H1 (cell line): ENCODE data around the gene CLIC1. TPM values are rescaled to one million over a fixed set of nuclear protein-coding genes. Genes with fewer than 3 reads are reported as not detected.

Experiments used
- CTCF ChIA-PET: fragments of 300-600 bp; sonication (Branson Sonifier 250); formaldehyde crosslinking; loops from one replicate; lab custom pipeline; 2021; ENCODE audit not compliant: partially characterized antibody; lab: Charles Lee
- POLR2A ChIA-PET: fragments of 300-600 bp; sonication (Branson Sonifier 250); formaldehyde crosslinking; loops from one replicate; lab custom pipeline; 2021; ENCODE audit warnings: inconsistent platforms; ENCODE audit not compliant: partially characterized antibody; lab: Charles Lee
- DNase-seq, 2 experiments: peaks; one replicate each; pipeline versions ENCODE4 v3.0.0 to v3.0.0-alpha.2; 2010 to 2022; ENCODE audit warnings: low spot score in 2 of 2, low read depth in 1 of 2, mixed read lengths in 1 of 2
- FAIRE-seq: peaks from 2 replicates; lab custom pipeline; 2011; peaks lifted over from hg19 to GRCh38; lab: Jason Lieb, UNC
- H2AFZ ChIP-seq: 2 replicates; pipeline ENCODE4 v1.8.1; 2012; ENCODE audit warnings: low read length, inconsistent platforms
- H2AK5ac ChIP-seq: 2 replicates; pipeline ENCODE4 v1.6.1; 2013; ENCODE audit warnings: low read depth, low read length
- H2BK120ac ChIP-seq: replicated peaks from 2 replicates; pipeline ENCODE3; 2013; ENCODE audit warnings: low read depth, low read length, inconsistent platforms
- H2BK12ac ChIP-seq: 2 replicates; pipeline ENCODE4 v1.6.1; 2013; ENCODE audit warnings: low read depth, low read length
- H2BK15ac ChIP-seq: 2 replicates; pipeline ENCODE4 v1.6.1; 2013; ENCODE audit warnings: low read length
- H2BK20ac ChIP-seq: 2 replicates; pipeline ENCODE4 v1.6.1; 2013; ENCODE audit warnings: low read length
- H2BK5ac ChIP-seq: 2 replicates; pipeline ENCODE4 v1.6.1; 2013; ENCODE audit warnings: low read depth, low read length
- H3K14ac ChIP-seq: 2 replicates; pipeline ENCODE4 v1.6.1; 2013; ENCODE audit warnings: inconsistent platforms; ENCODE audit not compliant: insufficient read length
- H3K18ac ChIP-seq: 2 replicates; pipeline ENCODE4 v1.6.1; 2013; ENCODE audit warnings: low read length; ENCODE audit errors: extremely low read depth
- H3K23ac ChIP-seq: 2 replicates; pipeline ENCODE4 v1.6.1; 2013; ENCODE audit warnings: inconsistent platforms; ENCODE audit not compliant: insufficient read length
- H3K23me2 ChIP-seq: 2 replicates; pipeline ENCODE4 v1.6.1; 2013; ENCODE audit warnings: low read depth, low read length
- H3K27ac ChIP-seq: 2 replicates; pipeline ENCODE4 v1.6.1; 2011; ENCODE audit warnings: low read depth, low read length, inconsistent platforms
- H3K27me3 ChIP-seq, 4 experiments: replicated peaks in 1 of 4; 1 replicate in 1 of 4; 2 replicates in 3 of 4; pipeline versions ENCODE4 v1.6.1 to v1.8.1; 2011 to 2013; ENCODE audit warnings: low read length in 3 of 4, mild to moderate bottlenecking in 3 of 4, inconsistent platforms in 2 of 4, mixed read lengths in 2 of 4, moderate library complexity in 1 of 4; ENCODE audit not compliant: control insufficient read depth in 3 of 4, insufficient read depth in 3 of 4; ENCODE audit errors: extremely low read depth in 1 of 4
- H3K36me3 ChIP-seq, 4 experiments: 2 replicates each; pipeline versions ENCODE4 v1.6.1 to v1.8.1; 2011 to 2013; ENCODE audit warnings: mild to moderate bottlenecking in 4 of 4, low read length in 3 of 4, moderate library complexity in 2 of 4, control low read depth in 1 of 4, inconsistent platforms in 1 of 4; ENCODE audit not compliant: insufficient read depth in 4 of 4, control insufficient read depth in 2 of 4
- H3K4ac ChIP-seq: replicated peaks from 2 replicates; pipeline ENCODE3; 2013; ENCODE audit warnings: low read length, low read depth, mixed read lengths, inconsistent platforms; ENCODE audit not compliant: insufficient read length
- H3K4me1 ChIP-seq, 4 experiments: replicated peaks in 1 of 4; 1 replicate in 1 of 4; 2 replicates in 3 of 4; pipeline versions ENCODE4 v1.6.1 to v1.8.1; 2011 to 2013; ENCODE audit warnings: low read length in 3 of 4, inconsistent platforms in 2 of 4, mixed read lengths in 1 of 4; ENCODE audit not compliant: insufficient read depth in 4 of 4, control insufficient read depth in 3 of 4
- H3K4me2 ChIP-seq, 2 experiments: 2 replicates each; pipeline versions ENCODE4 v1.6.1 to v1.8.1; 2011 to 2013; ENCODE audit warnings: low read depth in 2 of 2, low read length in 2 of 2, control low read depth in 1 of 2, inconsistent platforms in 1 of 2, mild to moderate bottlenecking in 1 of 2; ENCODE audit not compliant: insufficient read depth in 1 of 2
- H3K4me3 ChIP-seq, 4 experiments: fragments of 200-600, 300-600 bp in 1 of 4; sonication (generic), shearing (Covaris generic), sonication (Bioruptor Twin) in 1 of 4; 2 replicates each; pipeline versions ENCODE4 v1.5.1 to v1.8.1; 2011 to 2016; ENCODE audit warnings: low read length in 4 of 4, low read depth in 3 of 4, control low read depth in 2 of 4, inconsistent platforms in 2 of 4, mild to moderate bottlenecking in 2 of 4, mixed read lengths in 1 of 4, moderate library complexity in 1 of 4; ENCODE audit not compliant: insufficient read depth in 2 of 4; ENCODE audit errors: extremely low read depth in 1 of 4
- H3K56ac ChIP-seq: replicated peaks from 2 replicates; pipeline ENCODE3; 2013; ENCODE audit warnings: low read depth, mild to moderate bottlenecking, mixed read lengths, low read length, inconsistent platforms; ENCODE audit not compliant: insufficient read length
- H3K79me1 ChIP-seq: 2 replicates; pipeline ENCODE4 v1.6.1; 2013; ENCODE audit warnings: low read depth, low read length, control low read depth
- H3K79me2 ChIP-seq, 2 experiments: 2 replicates each; pipeline versions ENCODE4 v1.6.1 to v1.8.1; 2012 to 2013; ENCODE audit warnings: low read length in 2 of 2, mild to moderate bottlenecking in 2 of 2, inconsistent platforms in 1 of 2; ENCODE audit not compliant: insufficient read depth in 2 of 2, control insufficient read depth in 1 of 2
- H3K9ac ChIP-seq, 4 experiments: replicated peaks in 1 of 4; 1 replicate in 1 of 4; 2 replicates in 3 of 4; pipeline versions ENCODE4 v1.6.1 to v1.8.1; 2011 to 2013; ENCODE audit warnings: low read depth in 3 of 4, low read length in 3 of 4, control low read depth in 2 of 4, mild to moderate bottlenecking in 2 of 4, moderate library complexity in 2 of 4, inconsistent platforms in 1 of 4; ENCODE audit errors: extremely low read depth in 1 of 4
- H3K9me3 ChIP-seq, 2 experiments: 2 replicates each; pipeline versions ENCODE4 v1.6.1 to v1.8.1; 2012 to 2013; ENCODE audit warnings: mild to moderate bottlenecking in 2 of 2, moderate library complexity in 2 of 2, control low read depth in 1 of 2, inconsistent platforms in 1 of 2, low read depth in 1 of 2, low read length in 1 of 2, mixed read lengths in 1 of 2; ENCODE audit not compliant: insufficient read depth in 2 of 2
- H4K20me1 ChIP-seq, 2 experiments: replicated peaks in 1 of 2; 2 replicates each; pipeline versions ENCODE3 to v1.8.1; 2011 to 2013; ENCODE audit warnings: inconsistent platforms in 2 of 2, low read length in 2 of 2, mild to moderate bottlenecking in 1 of 2; ENCODE audit not compliant: insufficient read depth in 2 of 2, control insufficient read depth in 1 of 2
- H4K5ac ChIP-seq: 2 replicates; pipeline ENCODE4 v1.6.1; 2013; ENCODE audit warnings: low read length, low read depth, mixed read lengths, inconsistent platforms; ENCODE audit not compliant: insufficient read length
- H4K8ac ChIP-seq: 2 replicates; pipeline ENCODE4 v1.8.0; 2013; ENCODE audit warnings: mild to moderate bottlenecking, moderate library complexity, low read length, inconsistent platforms; ENCODE audit not compliant: insufficient read depth; ENCODE audit errors: extremely low read depth
- H4K91ac ChIP-seq: replicated peaks from 2 replicates; pipeline ENCODE3; 2013; ENCODE audit warnings: low read length, mixed read lengths, inconsistent platforms; ENCODE audit not compliant: insufficient read length
- ASH2L ChIP-seq: fragments of 200-600, 300-600 bp; sonication (generic); IDR thresholded peaks from one replicate; pipeline ENCODE4 v1.7.1; 2017; ENCODE audit warnings: low read length
- GTF2F1 ChIP-seq: IDR thresholded peaks from 2 replicates; pipeline ENCODE4 v1.6.1; 2012; ENCODE audit warnings: low read depth, low read length, improper control_type of control experiment, borderline replicate concordance
- RFX5 ChIP-seq: IDR thresholded peaks from 2 replicates; pipeline ENCODE4 v1.6.1; 2011; ENCODE audit warnings: low read depth, low read length, improper control_type of control experiment, borderline replicate concordance
- RNF2 ChIP-seq: fragments of 200-900, 300-1000 bp; sonication (generic); IDR thresholded peaks from 2 replicates; pipeline ENCODE4 v1.7.1; 2016; ENCODE audit warnings: borderline replicate concordance, low read depth, mild to moderate bottlenecking, antibody characterized with exemption, low read length; ENCODE audit not compliant: poor library complexity, severe bottlenecking; ENCODE audit errors: missing control alignments
- RXRA ChIP-seq: IDR thresholded peaks from 2 replicates; pipeline ENCODE4 v1.6.1; 2011; ENCODE audit warnings: low read depth, mild to moderate bottlenecking, low read length, moderate library complexity; ENCODE audit not compliant: insufficient read depth
- SAP30 ChIP-seq: fragments of 300-600 bp; sonication (generic); IDR thresholded peaks from 2 replicates; pipeline ENCODE4 v1.7.1; 2012; ENCODE audit warnings: low read length, moderate library complexity, mild to moderate bottlenecking, inconsistent platforms; ENCODE audit not compliant: insufficient read depth, insufficient replicate concordance
- SIN3A ChIP-seq, 2 experiments: IDR thresholded peaks in 1 of 2; conservative IDR thresholded peaks in 1 of 2; 2 replicates each; pipeline ENCODE4 v1.6.1; 2011 to 2012; ENCODE audit warnings: low read length in 2 of 2, improper control_type of control experiment in 1 of 2, low read depth in 1 of 2, mild to moderate bottlenecking in 1 of 2
- SIX5 ChIP-seq: IDR thresholded peaks from 2 replicates; pipeline ENCODE4 v1.6.1; 2011; ENCODE audit warnings: mild to moderate bottlenecking, low read depth, low read length
- TAF7 ChIP-seq: optimal IDR thresholded peaks from 2 replicates; pipeline ENCODE3; 2011; ENCODE audit warnings: low read depth, mild to moderate bottlenecking, inconsistent platforms, low read length, moderate library complexity, borderline replicate concordance
- TCF12 ChIP-seq: IDR thresholded peaks from 2 replicates; pipeline ENCODE4 v1.6.1; 2011; ENCODE audit warnings: low read depth, mild to moderate bottlenecking, low read length
- YY1 ChIP-seq: IDR thresholded peaks from 2 replicates; pipeline ENCODE4 v1.6.1; 2011; ENCODE audit warnings: low read depth, mild to moderate bottlenecking, low read length
- WGBS, 2 experiments: shearing (Covaris generic) in 1 of 2; methylation state at CpG; one replicate each; pipeline versions ENCODE4 v1.1.6 to v1.1.7; 2013 to 2015; ENCODE audit warnings: low lambda C conversion rate in 2 of 2, mixed read lengths in 2 of 2, inconsistent platforms in 1 of 2, low coverage in 1 of 2, missing lambda C conversion rate in 1 of 2; ENCODE audit not compliant: insufficient replicate concordance in 2 of 2, insufficient coverage in 1 of 2, insufficient read length in 1 of 2; ENCODE audit errors: extremely low coverage in 1 of 2, missing lambda C conversion rate in 1 of 2; 5-methylcytosine and 5-hydroxymethylcytosine counted together
- polyA plus RNA-seq, 7 experiments: library from polyadenylated mRNA; depleted of rRNA in 3 of 7; stranded (reverse) in 5 of 7; unstranded in 2 of 7; fragments of >200 nt in 5 of 7; fragments of 200-250 nt in 2 of 7; gene quantifications; 1 replicate in 5 of 7; 2 replicates in 1 of 7; 4 replicates in 1 of 7; pipeline versions ENCODE4 v1.2.1 to v1.2.3, GENCODE V29; 2011 to 2013; ENCODE audit warnings: missing spikeins in 2 of 7, mixed read lengths in 2 of 7
- total RNA-seq: library from RNA; stranded (reverse); fragmentation: NEBNext Ultra II Directional; extraction: Animal tissue kit (Norgen Biotek cat#: 25700); gene quantifications from 2 replicates; pipeline ENCODE4 v1.2.1, GENCODE V29; 2021

The CLIC1 gene
- total and polyA plus RNA-seq, 2 of the 8 experiments (the other 6 are each of a cell fraction or from before 2014, with no cell fraction given), result 250 to 277 TPM

DNA sequence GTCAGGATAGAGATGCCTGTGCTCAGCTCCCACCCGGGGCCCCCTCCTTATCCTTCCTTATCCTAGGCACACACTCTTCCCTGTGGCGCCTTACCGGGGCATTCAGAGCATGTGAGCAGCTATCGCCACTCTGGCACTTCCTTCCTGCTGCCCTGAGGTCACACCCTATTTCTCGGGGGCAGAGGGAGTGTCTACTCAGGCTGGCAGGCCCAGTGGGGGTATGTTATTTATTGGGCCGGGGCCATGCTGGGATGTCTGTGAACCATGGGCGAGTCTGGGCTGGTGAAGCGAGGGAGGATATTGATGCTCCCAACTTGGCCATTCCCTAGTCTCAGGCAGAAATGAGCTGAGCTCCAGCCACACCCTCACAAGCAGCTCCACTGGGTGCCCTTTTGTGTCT, 25.1 kb downstream of the CLIC1 start:
- Histone ChIP-seq H3K4me1 (peaks cover 11 to 18% (median 12%) of the 10 kb centered on the region in 4 experiments), H3K23ac (no peak overlapping the region), H3K4me3 (no peak overlapping the region), H2BK20ac (no peak overlapping the region), H3K4ac (no peak overlapping the region), H2AFZ (no peak overlapping the region), H4K5ac (no peak overlapping the region), H3K9me3 (no peaks in the 10 kb centered on the region), H3K79me2 (no peaks in the 10 kb centered on the region), H3K36me3 (no peaks in the 10 kb centered on the region), H2BK15ac (no peak overlapping the region), H2AK5ac (no peak overlapping the region), H4K8ac (peak overlapping the region; percentile 23; the same call in 1 of the 2 replicates), H4K20me1 (no peaks in the 10 kb centered on the region), H3K14ac (no peak overlapping the region), H3K9ac (no peak overlapping the region), H3K4me2 (no peak overlapping the region), H3K56ac (no peak overlapping the region), H3K18ac (no peak overlapping the region), H3K23me2 (peaks cover 3% of the 10 kb centered on the region; the same call in 1 of the 2 replicates), H3K27ac (no peak overlapping the region), H2BK5ac (no peak overlapping the region), H4K91ac (no peak overlapping the region), H2BK12ac (peak overlapping the region; percentile 75; the same call in 1 of the 2 replicates), H3K27me3 (no peaks in the 10 kb centered on the region; a peak in 1 of 7 replicates), H3K79me1 (no peaks in the 10 kb centered on the region), H2BK120ac (no peak overlapping the region)
- DNase-seq, result no peak
- FAIRE-seq, result no peak
- CTCF ChIA-PET, result interaction anchor here (0.8 to 5.7 kb wide), 11 partner anchors 12 to 128 kb away, joined by 3 to 39 read pairs (median 4); partner anchors contain the start of genes DDAH2 and LSM2
- POLR2A ChIA-PET, result interaction anchor here (0.6 to 3.4 kb wide), 13 partner anchors 8 to 164 kb away, joined by 3 to 22 read pairs (median 4); partner anchors contain the start of genes ABHD16A, BAG6, DDAH2 and GPANK1
- 87% methylated on average over 8 of the region's 8 CpGs; no CpG with 5 or more reads in 1 of the 2 experiments for WGBS, 2 experiments
- TF ChIP-seq YY1 (no peak), SAP30 (no peak), RFX5 (no peak), TAF7 (no peak), GTF2F1 (no peak), ASH2L (no peak), SIN3A (conservative IDR thresholded peaks at IDR 0.05 in 1 of 2, IDR thresholded peaks at IDR 0.05 in 1 of 2; ENCODE audit: low read depth in 1 of 2, low read length in 2 of 2) (no peak), RXRA (no peak), RNF2 (no peak), TCF12 (no peak), SIX5 (no peak)
